PFSK-1 (cell line): ENCODE data around the gene TRIM44.

Experiments used
- FOXP2 ChIP-seq: optimal IDR thresholded peaks from 2 replicates; pipeline ENCODE3; 2011; ENCODE audit warnings: borderline replicate concordance, control low read depth, inconsistent platforms; ENCODE audit not compliant: insufficient read depth; ENCODE audit errors: extremely low read length, extremely low read depth
- POLR2AphosphoS5 ChIP-seq: IDR thresholded peaks from 2 replicates; pipeline ENCODE4 v1.6.1; 2012; ENCODE audit warnings: low read depth, mild to moderate bottlenecking, control low read depth, low read length, moderate library complexity
- SIN3A ChIP-seq: IDR thresholded peaks from 2 replicates; pipeline ENCODE4 v1.6.1; 2012; ENCODE audit warnings: mild to moderate bottlenecking, low read length, moderate library complexity, borderline replicate concordance; ENCODE audit not compliant: insufficient read depth
- TAF1 ChIP-seq: IDR thresholded peaks from 2 replicates; pipeline ENCODE4 v1.6.1; 2012; ENCODE audit warnings: low read length, control low read depth, borderline replicate concordance; ENCODE audit not compliant: insufficient read depth
- TF ChIP-seq, protein P1 (sequence below), 2 experiments: IDR thresholded peaks; 2 replicates each; pipeline versions ENCODE4 v1.6.1 to v1.8.0; 2011 to 2012; ENCODE audit warnings: low read depth in 2 of 2, low read length in 2 of 2, control low read depth in 1 of 2, inconsistent platforms in 1 of 2, mild to moderate bottlenecking in 1 of 2, moderate library complexity in 1 of 2; ENCODE audit not compliant: insufficient read depth in 1 of 2

TRIM44 gene

DNA sequence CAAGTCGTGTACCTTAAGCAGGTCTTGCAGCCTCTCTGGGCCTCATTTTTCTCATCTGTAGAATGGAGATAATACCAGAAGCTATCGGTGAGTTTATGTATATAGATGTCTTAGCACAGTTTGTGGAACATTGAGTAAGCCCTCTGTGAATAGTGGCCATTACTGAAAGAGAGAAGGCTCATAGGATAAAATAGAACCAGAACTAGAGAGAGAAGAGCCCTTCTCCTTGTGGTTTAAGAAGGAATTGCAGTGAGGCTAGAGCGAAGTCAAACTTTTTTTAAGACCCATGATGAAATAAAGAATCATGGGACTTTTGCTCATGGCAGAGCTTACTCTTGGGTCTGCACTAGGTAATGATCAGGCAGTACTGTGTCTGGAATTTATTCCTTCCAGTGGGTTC is 137.1 kb downstream of the TRIM44 start:
- no peak for TF ChIP-seq SIN3A
- TF ChIP-seq, protein P1, sequence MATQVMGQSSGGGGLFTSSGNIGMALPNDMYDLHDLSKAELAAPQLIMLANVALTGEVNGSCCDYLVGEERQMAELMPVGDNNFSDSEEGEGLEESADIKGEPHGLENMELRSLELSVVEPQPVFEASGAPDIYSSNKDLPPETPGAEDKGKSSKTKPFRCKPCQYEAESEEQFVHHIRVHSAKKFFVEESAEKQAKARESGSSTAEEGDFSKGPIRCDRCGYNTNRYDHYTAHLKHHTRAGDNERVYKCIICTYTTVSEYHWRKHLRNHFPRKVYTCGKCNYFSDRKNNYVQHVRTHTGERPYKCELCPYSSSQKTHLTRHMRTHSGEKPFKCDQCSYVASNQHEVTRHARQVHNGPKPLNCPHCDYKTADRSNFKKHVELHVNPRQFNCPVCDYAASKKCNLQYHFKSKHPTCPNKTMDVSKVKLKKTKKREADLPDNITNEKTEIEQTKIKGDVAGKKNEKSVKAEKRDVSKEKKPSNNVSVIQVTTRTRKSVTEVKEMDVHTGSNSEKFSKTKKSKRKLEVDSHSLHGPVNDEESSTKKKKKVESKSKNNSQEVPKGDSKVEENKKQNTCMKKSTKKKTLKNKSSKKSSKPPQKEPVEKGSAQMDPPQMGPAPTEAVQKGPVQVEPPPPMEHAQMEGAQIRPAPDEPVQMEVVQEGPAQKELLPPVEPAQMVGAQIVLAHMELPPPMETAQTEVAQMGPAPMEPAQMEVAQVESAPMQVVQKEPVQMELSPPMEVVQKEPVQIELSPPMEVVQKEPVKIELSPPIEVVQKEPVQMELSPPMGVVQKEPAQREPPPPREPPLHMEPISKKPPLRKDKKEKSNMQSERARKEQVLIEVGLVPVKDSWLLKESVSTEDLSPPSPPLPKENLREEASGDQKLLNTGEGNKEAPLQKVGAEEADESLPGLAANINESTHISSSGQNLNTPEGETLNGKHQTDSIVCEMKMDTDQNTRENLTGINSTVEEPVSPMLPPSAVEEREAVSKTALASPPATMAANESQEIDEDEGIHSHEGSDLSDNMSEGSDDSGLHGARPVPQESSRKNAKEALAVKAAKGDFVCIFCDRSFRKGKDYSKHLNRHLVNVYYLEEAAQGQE (IDR thresholded peaks at IDR 0.05; ENCODE audit: insufficient read depth in 1 of 2, low read depth in 2 of 2, low read length in 2 of 2): no peak
- no peak for TF ChIP-seq TAF1
- TF ChIP-seq POLR2AphosphoS5: no peak
- no peak for TF ChIP-seq FOXP2

DNA sequence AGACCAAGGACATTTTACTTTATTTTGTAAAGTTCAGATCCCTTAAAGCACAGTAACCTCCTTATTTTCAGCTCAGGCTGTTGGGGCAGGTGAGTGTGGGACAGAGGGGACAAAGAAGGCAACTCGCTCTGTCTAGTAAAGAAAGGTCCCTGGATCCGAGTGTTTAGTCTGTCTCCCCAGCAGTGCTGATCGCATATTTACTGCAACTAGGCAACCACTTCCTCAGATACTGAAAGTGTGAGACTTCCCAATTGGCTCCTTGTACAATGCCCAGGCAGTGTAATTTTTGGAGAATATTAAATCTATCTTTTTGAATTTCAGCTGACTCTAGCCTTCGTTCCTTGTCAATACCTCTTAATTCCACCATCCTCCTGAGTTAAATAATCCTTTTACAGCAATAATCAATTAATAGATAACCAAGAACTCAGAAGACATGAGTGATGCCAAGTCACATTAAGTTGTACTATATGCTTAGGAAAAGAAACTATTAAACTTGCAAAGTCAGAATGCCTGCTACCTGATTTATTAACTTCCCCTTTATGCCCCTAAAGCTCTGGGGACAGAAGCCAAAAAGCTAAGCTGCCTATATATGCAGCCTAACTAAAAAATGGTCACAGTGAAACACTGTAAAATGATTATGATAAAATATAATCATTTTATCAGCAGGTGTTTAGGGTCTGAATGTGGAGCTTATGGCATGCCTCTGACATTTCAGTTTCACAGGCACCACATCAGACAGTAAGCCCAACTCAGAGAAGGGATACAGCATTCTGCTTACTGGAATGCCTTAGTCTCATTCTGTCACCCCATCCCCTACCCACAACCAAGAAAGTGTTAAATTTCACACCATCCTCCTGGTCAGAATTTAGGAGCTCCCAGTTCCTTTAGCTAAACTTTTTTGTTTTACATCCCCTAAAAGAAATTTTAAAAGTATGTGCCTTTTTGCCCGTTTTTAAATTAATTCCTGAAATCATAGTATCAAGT is 138.7 kb downstream of the TRIM44 start:
- TF ChIP-seq TAF1 (no peak), FOXP2 (no peak)
- TF ChIP-seq, protein P1 (IDR thresholded peaks at IDR 0.05; ENCODE audit: insufficient read depth in 1 of 2, low read depth in 2 of 2, low read length in 2 of 2): no peak

DNA sequence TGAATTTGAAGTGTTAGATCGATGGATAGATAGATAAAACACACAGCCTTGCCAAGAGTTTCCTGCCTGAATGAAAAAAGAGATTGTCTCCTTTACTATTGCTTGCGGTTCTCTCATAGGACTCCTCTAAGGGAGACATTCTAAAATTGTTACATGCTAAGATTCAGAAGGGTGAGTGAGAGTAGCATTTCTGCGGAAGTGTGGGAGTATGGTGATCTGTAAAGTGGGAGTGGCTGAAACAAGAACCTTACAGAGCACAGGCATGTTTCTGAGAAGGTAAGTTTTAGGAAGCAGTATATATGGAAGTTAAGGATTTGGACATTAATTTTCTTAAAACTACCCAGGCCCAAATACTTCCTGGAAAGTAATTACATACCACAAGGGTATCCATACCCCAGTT is 139.6 kb downstream of the TRIM44 start:
- TF ChIP-seq, protein P1 (IDR thresholded peaks at IDR 0.05; ENCODE audit: insufficient read depth in 1 of 2, low read depth in 2 of 2, low read length in 2 of 2): no peak
- TF ChIP-seq FOXP2 (no peak), SIN3A (no peak), TAF1 (no peak), POLR2AphosphoS5 (no peak)

DNA sequence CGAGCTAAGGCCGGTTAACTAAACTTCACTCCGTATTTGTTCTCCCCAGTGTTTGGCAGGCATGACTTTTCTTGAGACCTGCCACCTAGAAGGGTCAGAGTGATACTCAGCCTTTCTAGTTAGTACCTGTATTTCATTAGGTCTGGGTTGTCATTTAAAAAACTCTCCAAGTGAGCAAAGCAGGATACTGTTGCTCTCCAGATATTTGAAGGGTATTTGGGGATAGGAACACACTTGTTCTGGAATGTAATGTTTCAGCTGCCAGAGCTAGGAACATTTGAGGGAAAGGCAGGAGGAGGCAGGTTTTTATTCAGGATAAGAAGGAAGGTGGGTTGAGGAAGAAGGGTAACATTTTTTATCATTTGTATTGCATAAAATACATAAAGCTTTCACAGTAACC is 140.1 kb downstream of the TRIM44 start:
- TF ChIP-seq SIN3A (no peak), TAF1 (no peak), POLR2AphosphoS5 (no peak), FOXP2 (no peak)
- TF ChIP-seq, protein P1 (IDR thresholded peaks at IDR 0.05; ENCODE audit: insufficient read depth in 1 of 2, low read depth in 2 of 2, low read length in 2 of 2): no peak

DNA sequence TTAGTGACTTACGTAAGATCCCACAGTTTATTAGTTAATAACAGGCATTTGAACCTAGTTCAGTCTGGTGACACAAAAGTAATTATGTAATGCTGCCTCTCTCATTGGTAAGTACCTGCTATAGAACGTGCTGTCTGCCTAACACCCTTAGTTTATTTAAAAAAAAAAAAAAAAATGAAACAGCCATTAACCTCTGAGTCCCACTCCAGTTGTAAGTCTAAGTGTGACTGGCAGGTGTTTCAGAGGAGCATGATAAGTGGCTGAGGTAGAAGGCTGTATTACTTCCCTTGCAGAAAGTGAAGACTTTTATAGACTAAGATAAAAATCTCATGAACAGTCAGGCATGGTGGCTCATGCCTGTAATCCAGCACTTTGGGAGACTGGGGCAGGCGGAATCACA is 140.5 kb downstream of the TRIM44 start:
- TF ChIP-seq FOXP2 (no peak), SIN3A (no peak), POLR2AphosphoS5 (no peak), TAF1 (no peak)
- TF ChIP-seq, protein P1 (IDR thresholded peaks at IDR 0.05; ENCODE audit: insufficient read depth in 1 of 2, low read depth in 2 of 2, low read length in 2 of 2): no peak
